ENCODE results near the gene HOXD4. TPM values are rescaled to one million over a fixed set of nuclear protein-coding genes. Genes with fewer than 3 reads are reported as not detected.

HOXD4 gene
- total and polyA plus RNA-seq, 2 of the 4 experiments (the other 2 are of a cell fraction): not detected

- H3K9ac ChIP-seq (ENCODE audit: low read depth, low read length): no peak overlapping the region
- intact Hi-C loops (cut with micrococcal nuclease): no loop called here
- H3K9me1 ChIP-seq (ENCODE audit: insufficient read depth, low read length): no peaks in the 10 kb centered on the region
- H3K4me3 ChIP-seq (ENCODE audit: insufficient read depth, low read depth, low read length): no peak overlapping the region
- ChIA-PET POLR2A (ENCODE audit: unreplicated experiment) (no interaction called here), CTCF (no interaction called here)
- no peak overlapping the region for H2BK15ac ChIP-seq (ENCODE audit: low read depth, low read length)
- no peak overlapping the region for H3K23ac ChIP-seq (ENCODE audit: low read depth, low read length)
- no peak overlapping the region for H4K5ac ChIP-seq (ENCODE audit: low read depth, low read length)
- 0 out of 2 replicates have a peak, but pooled peaks cover 2% of the 10 kb centered on the region for H3K9me3 ChIP-seq (ENCODE audit: control insufficient read depth, insufficient read depth, low read length)
- no peaks in the 10 kb centered on the region for H3K4me1 ChIP-seq (ENCODE audit: control insufficient read depth, insufficient read depth, low read length)
- no TSS peak for BruUV-seq (replicated peaks)
- no peak overlapping the region for H3K56ac ChIP-seq (ENCODE audit: extremely low read depth, insufficient read depth, low read length)
- no peak overlapping the region for H3K4me2 ChIP-seq (ENCODE audit: low read depth, low read length)
- no peak for ATAC-seq (ENCODE audit: low read depth)
- H2AK9ac ChIP-seq (replicated peaks; ENCODE audit: low read depth, low read length, poor library complexity): no peak overlapping the region
- no peak overlapping the region for H2BK5ac ChIP-seq (ENCODE audit: low read depth, low read length, poor library complexity, severe bottlenecking)
- no peak overlapping the region for H2AK5ac ChIP-seq (ENCODE audit: low read depth, low read length)
- no peaks in the 10 kb centered on the region for H3K79me1 ChIP-seq (ENCODE audit: low read depth in 1 of 2, low read length in 2 of 2)
- no peak overlapping the region for H4K8ac ChIP-seq (ENCODE audit: low read depth in 2 of 2, low read length in 2 of 2)
- H3K4ac ChIP-seq (ENCODE audit: low read depth, low read length): no peak overlapping the region
- H3K18ac ChIP-seq (ENCODE audit: low read depth, low read length): no peak overlapping the region
- H3K27ac ChIP-seq (ENCODE audit: insufficient read depth, low read length): no peak overlapping the region
- no peak for TF ChIP-seq RCOR1 (IDR thresholded peaks at IDR 0.05; ENCODE audit: insufficient replicate concordance, low read length)
- no peak for TF ChIP-seq MXI1 (IDR thresholded peaks at IDR 0.05; ENCODE audit: borderline replicate concordance, low read depth, low read length)
- TF ChIP-seq FOS (IDR thresholded peaks at IDR 0.05; ENCODE audit: low read depth, low read length): no peak
- TF ChIP-seq BHLHE40 (IDR thresholded peaks at IDR 0.05; ENCODE audit: low read depth, low read length): no peak
- no peak for TF ChIP-seq CTCF (conservative IDR thresholded peaks at IDR 0.05; ENCODE audit: low read depth, low read length)
- H2BK20ac ChIP-seq (ENCODE audit: low read depth, low read length): no peak overlapping the region
- no peaks in the 10 kb centered on the region for H4K20me1 ChIP-seq (ENCODE audit: insufficient read depth, low read length)
- H3K36me3 ChIP-seq (ENCODE audit: control insufficient read depth, insufficient read depth, low read length): no peaks in the 10 kb centered on the region
- peaks cover 66% of the 10 kb centered on the region for H3K27me3 ChIP-seq (ENCODE audit: control insufficient read depth, insufficient read depth, low read length)
- dilution Hi-C loops (cut with HindIII; ENCODE audit: low sequenced_read_pairs, unreplicated experiment): no loop called here
- no peak for DNase-seq
- in situ Hi-C loops (cut with MboI; ENCODE audit: low sequenced_read_pairs): no loop called here
- H3K14ac ChIP-seq (replicated peaks; ENCODE audit: low read depth, low read length): no peak overlapping the region
- no peak overlapping the region for H2AFZ ChIP-seq (replicated peaks; ENCODE audit: low read length, poor library complexity)
- H4K91ac ChIP-seq (ENCODE audit: insufficient read depth, low read depth, low read length): no peak overlapping the region
- no peak overlapping the region for H2BK120ac ChIP-seq (ENCODE audit: low read depth, low read length)
- WGBS, 2 experiments (ENCODE audit: extremely low coverage in 2 of 2, insufficient read length in 1 of 2): no CpG with 5 or more reads among the region's 7 CpGs
Observed at GRCh38 chr2:176178757-176179295, 27.5 kb downstream of the HOXD4 start.
